Measurements from ENCODE around the gene PHOSPHO2. TPM values are rescaled to one million over a fixed set of nuclear protein-coding genes. Genes with fewer than 3 reads are reported as not detected.
A peak's percentile ranks its signal among the peaks of the same experiment; 100 is the strongest.

Gene PHOSPHO2
- polyA plus RNA-seq, 2 donors, result 1.1 to 1.2 TPM

DNA sequence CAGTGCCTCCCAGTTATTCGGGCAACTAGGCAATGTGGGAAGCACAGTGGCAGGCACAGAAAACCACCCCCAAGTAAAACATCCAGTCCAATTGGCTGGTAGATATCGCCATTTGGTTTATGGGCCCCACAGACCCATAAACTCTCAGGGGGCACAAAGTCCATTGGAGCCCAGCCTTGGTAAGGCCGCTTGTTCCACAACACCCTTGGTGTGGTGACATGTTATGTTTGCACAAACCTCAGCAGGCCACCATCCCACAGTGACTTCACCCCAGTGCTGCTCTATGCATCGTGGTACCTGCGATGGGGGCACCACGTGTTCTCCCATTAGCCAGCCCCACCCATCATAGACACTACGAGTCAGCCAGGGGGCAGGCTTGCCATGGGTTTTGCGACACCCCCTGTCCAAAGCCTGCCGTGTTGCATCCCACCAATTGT is 18.5 kb downstream of the PHOSPHO2 start:
- 89 to 97% methylated on average over 9 of the region's 9 CpGs for WGBS, 2 donors
- no peak overlapping the region for H3K4me3 ChIP-seq (ENCODE audit: low read depth in 1 of 2, low read length in 2 of 2)
- H3K27me3 ChIP-seq (ENCODE audit: control insufficient read depth in 1 of 2, insufficient read depth in 2 of 2, low read length in 2 of 2), result no peaks in the 10 kb centered on the region
- H3K4me1 ChIP-seq (ENCODE audit: control insufficient read depth in 2 of 2, insufficient read depth in 2 of 2, low read length in 1 of 2), result no peaks in the 10 kb centered on the region
- H3K36me3 ChIP-seq (ENCODE audit: control insufficient read depth in 2 of 2, insufficient read depth in 2 of 2, low read length in 1 of 2), result no peaks in the 10 kb centered on the region
- H3K9me3 ChIP-seq (ENCODE audit: control insufficient read depth in 2 of 2, insufficient read depth in 1 of 2, low read depth in 1 of 2, low read length in 1 of 2), result no peaks in the 10 kb centered on the region
- no peak overlapping the region for H3K27ac ChIP-seq (ENCODE audit: low read depth in 2 of 2, low read length in 1 of 2)

DNA sequence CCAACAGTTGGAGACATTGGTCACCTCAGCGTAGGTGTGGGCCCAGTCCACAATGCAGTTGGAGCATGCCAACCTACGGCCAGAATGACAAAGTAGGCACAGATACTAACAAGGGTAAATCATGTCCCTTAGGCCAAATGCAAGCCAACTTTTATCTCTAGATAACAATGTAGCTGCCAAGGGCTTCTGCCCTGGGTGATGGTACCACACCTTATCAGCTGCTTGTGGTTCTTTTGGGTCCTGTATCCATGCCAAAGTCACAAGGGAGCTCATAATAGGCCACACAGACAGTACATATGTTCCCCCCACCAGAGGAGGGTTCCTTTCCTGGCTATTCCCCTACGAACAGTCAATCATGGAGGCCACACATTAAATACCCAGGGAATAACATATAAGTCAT is 19.1 kb downstream of the PHOSPHO2 start:
- Histone ChIP-seq H3K36me3 (ENCODE audit: control insufficient read depth in 2 of 2, insufficient read depth in 2 of 2, low read length in 1 of 2) (no peaks in the 10 kb centered on the region), H3K4me1 (ENCODE audit: control insufficient read depth in 2 of 2, insufficient read depth in 2 of 2, low read length in 1 of 2) (no peaks in the 10 kb centered on the region), H3K9me3 (ENCODE audit: control insufficient read depth in 2 of 2, insufficient read depth in 1 of 2, low read depth in 1 of 2, low read length in 1 of 2) (no peaks in the 10 kb centered on the region), H3K4me3 (ENCODE audit: low read depth in 1 of 2, low read length in 2 of 2) (no peak overlapping the region), H3K27ac (ENCODE audit: low read depth in 2 of 2, low read length in 1 of 2) (no peak overlapping the region), H3K27me3 (ENCODE audit: control insufficient read depth in 1 of 2, insufficient read depth in 2 of 2, low read length in 2 of 2) (no peaks in the 10 kb centered on the region)
- 94 to 97% methylated on average over 3 of the region's 3 CpGs for WGBS, 2 donors

DNA sequence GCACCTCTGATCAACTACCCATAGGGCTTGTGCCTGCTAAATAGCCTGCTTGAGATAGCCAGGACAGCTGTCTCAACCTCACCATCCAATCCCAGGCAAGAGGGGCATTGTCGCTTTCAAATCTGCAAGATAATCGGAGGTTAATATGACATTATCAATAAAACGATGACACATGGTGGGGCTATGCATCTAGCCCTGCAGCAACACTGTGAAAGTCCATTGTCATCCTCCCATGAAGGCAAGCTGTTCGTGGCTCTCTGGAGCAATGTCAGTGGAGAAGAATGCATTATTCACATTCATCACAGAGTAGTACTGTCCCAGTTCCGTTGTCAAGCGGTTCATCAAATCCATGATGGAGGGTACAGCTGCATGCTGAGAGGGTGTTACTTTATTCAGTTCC is 20.4 kb downstream of the PHOSPHO2 start:
- Histone ChIP-seq H3K4me3 (ENCODE audit: low read depth in 1 of 2, low read length in 2 of 2) (no peak overlapping the region), H3K36me3 (ENCODE audit: control insufficient read depth in 2 of 2, insufficient read depth in 2 of 2, low read length in 1 of 2) (no peaks in the 10 kb centered on the region), H3K4me1 (ENCODE audit: control insufficient read depth in 2 of 2, insufficient read depth in 2 of 2, low read length in 1 of 2) (no peaks in the 10 kb centered on the region), H3K27me3 (ENCODE audit: control insufficient read depth in 1 of 2, insufficient read depth in 2 of 2, low read length in 2 of 2) (no peaks in the 10 kb centered on the region), H3K27ac (ENCODE audit: low read depth in 2 of 2, low read length in 1 of 2) (no peak overlapping the region), H3K9me3 (ENCODE audit: control insufficient read depth in 2 of 2, insufficient read depth in 1 of 2, low read depth in 1 of 2, low read length in 1 of 2) (no peaks in the 10 kb centered on the region)
- 82 to 83% methylated on average over 6 of the region's 6 CpGs for WGBS, 2 donors

DNA sequence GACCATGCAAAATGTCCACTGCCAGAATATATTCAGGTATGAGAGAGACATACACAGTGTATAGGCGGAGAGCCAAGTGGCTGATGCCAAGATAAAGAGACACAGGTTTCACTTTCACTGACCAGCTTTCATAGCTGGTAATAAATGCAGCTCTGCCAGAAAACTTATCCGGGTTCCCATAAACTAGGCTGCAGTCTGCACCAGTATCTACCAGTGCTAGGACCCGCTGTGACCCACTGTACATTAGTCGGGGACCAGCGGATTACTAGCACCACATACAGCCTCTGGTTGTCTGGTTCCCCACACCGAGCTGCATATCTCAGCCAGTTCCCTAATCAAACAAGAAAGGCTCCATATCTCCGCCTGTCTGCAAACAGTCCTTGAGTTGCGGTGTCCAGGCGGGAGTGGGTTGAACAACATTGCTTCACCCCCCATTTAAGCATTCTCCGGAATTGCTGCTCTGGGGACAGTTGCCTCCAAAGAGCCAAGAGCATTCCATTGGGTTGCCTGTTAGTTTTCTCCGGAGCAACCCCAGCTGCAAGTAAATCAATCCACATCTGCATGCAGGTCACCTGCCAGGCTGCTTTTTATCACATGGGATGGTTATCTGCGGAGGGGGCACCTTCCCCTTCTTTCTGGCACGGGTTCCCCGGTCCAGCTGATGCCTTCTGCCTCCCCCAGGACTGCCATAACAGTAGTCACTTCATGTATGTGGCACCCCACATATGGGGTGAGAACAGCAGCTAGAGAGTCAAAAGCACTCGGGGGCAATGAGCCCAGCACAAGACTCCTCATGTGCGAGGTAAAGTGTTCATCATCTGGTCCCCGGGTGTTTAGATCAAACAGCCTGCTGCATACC is 21.3 kb downstream of the PHOSPHO2 start:
- Histone ChIP-seq H3K4me3 (ENCODE audit: low read depth in 1 of 2, low read length in 2 of 2) (peak overlapping the region; percentile 24 to 56), H3K9me3 (ENCODE audit: control insufficient read depth in 2 of 2, insufficient read depth in 1 of 2, low read depth in 1 of 2, low read length in 1 of 2) (no peaks in the 10 kb centered on the region), H3K36me3 (ENCODE audit: control insufficient read depth in 2 of 2, insufficient read depth in 2 of 2, low read length in 1 of 2) (no peaks in the 10 kb centered on the region), H3K27ac (ENCODE audit: low read depth in 2 of 2, low read length in 1 of 2) (no peak overlapping the region), H3K4me1 (ENCODE audit: control insufficient read depth in 2 of 2, insufficient read depth in 2 of 2, low read length in 1 of 2) (no peaks in the 10 kb centered on the region), H3K27me3 (ENCODE audit: control insufficient read depth in 1 of 2, insufficient read depth in 2 of 2, low read length in 2 of 2) (no peaks in the 10 kb centered on the region)
- 30 to 31% methylated on average over 17 of the region's 17 CpGs for WGBS, 2 donors

DNA sequence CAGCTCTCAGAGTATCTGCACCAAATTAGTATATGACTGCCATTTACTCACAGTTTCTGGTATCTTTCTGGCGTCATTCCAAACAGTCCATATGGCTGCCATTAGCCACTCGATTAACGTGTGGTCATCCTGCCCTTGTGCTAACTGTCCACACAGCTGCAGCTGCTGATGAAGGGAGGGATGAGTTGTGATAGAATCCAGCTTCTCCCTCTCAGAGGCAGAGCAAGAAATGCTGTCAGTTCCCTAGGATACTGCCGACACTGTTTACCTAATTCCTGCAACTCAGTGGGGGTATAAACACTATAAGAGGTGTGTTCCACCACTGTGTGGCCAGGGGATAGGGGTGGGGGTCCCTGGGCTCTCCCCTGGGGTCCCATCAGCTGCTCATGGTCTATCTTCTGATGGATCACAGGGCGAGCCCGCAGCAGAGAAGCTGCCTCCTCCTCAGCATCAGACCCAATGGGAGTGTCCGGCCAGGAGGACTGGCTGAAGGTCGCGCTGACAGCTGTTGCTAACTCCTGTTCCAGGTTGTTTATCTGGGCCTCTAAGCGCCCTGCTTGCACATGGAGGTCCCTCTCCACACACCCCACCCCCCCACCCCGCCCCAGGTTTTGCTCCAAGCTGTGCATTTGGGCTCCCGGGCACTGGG is 22.1 kb downstream of the PHOSPHO2 start:
- WGBS, 2 donors, result 50 to 62% methylated on average over 12 of the region's 12 CpGs
- H3K4me1 ChIP-seq (ENCODE audit: control insufficient read depth in 2 of 2, insufficient read depth in 2 of 2, low read length in 1 of 2), result no peaks in the 10 kb centered on the region

DNA sequence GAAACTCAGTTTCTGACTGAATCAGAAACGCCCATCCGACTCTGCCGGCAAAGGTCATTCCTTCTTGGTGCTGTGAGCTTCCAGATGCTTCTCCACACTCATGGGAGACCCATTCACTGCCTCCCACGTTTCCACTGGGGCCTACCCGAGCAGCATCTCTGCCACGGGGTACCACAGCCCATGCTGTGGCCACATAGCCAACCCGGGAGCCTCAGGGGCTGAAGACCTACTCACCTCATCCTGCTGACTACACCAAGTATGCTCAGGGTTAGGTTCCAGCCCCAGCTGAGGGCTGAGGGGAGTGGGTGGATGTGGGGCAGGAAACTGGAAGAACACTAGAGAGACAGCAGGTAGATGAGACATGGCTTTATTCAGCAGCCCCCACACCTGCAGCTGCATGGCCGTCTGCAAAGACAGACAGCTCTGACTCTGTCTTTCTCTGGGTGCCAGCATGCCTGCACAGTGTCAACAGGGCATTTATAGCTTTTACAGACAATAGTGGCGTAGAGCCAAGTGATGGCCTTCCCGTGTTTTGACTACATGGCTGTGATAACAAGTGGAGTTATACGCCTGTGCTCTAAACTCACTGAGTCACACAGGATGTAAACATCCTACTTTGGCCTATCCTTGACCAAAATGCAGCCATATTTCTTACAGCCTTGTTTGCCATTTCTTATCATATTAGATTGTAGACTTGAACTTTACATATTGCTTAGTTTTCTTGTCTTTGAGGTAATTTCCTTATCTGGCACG is 22.8 kb downstream of the PHOSPHO2 start:
- no peaks in the 10 kb centered on the region for H3K36me3 ChIP-seq (ENCODE audit: control insufficient read depth in 2 of 2, insufficient read depth in 2 of 2, low read length in 1 of 2)
- H3K27me3 ChIP-seq (ENCODE audit: control insufficient read depth in 1 of 2, insufficient read depth in 2 of 2, low read length in 2 of 2), result no peaks in the 10 kb centered on the region
- H3K9me3 ChIP-seq (ENCODE audit: control insufficient read depth in 2 of 2, insufficient read depth in 1 of 2, low read depth in 1 of 2, low read length in 1 of 2), result no peaks in the 10 kb centered on the region
- H3K4me1 ChIP-seq (ENCODE audit: control insufficient read depth in 2 of 2, insufficient read depth in 2 of 2, low read length in 1 of 2), result no peaks in the 10 kb centered on the region
- H3K4me3 ChIP-seq (ENCODE audit: low read depth in 1 of 2, low read length in 2 of 2), result no peak overlapping the region
- no peak overlapping the region for H3K27ac ChIP-seq (ENCODE audit: low read depth in 2 of 2, low read length in 1 of 2)
- 65 to 73% methylated on average over 12 of the region's 12 CpGs for WGBS, 2 donors

More for the DNA sequence above, 22.1 kb downstream of the PHOSPHO2 start:
- Histone ChIP-seq H3K4me3 (ENCODE audit: low read depth in 1 of 2, low read length in 2 of 2) (no peak overlapping the region), H3K9me3 (ENCODE audit: control insufficient read depth in 2 of 2, insufficient read depth in 1 of 2, low read depth in 1 of 2, low read length in 1 of 2) (no peaks in the 10 kb centered on the region), H3K36me3 (ENCODE audit: control insufficient read depth in 2 of 2, insufficient read depth in 2 of 2, low read length in 1 of 2) (no peaks in the 10 kb centered on the region), H3K27ac (ENCODE audit: low read depth in 2 of 2, low read length in 1 of 2) (no peak overlapping the region), H3K27me3 (ENCODE audit: control insufficient read depth in 1 of 2, insufficient read depth in 2 of 2, low read length in 2 of 2) (no peaks in the 10 kb centered on the region)

DNA sequence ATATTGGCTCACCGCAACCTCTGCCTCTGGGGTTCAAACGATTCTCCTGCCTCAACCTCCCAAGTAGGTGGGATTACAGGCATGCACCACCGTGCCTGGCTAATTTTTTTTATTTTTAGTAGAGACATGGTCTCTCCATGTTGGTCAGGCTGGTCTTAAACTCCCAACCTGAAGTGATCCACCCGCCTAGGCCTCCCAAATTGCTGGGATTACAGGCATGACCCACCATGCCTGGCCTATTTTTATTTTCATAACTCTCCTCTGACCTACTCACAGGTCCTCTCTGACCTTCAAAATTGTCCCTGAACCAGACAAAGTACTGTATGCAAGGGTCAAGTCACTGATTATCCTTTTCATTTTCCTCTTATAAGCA is 23.4 kb downstream of the PHOSPHO2 start:
- 71 to 92% methylated on average over 4 of the region's 4 CpGs for WGBS, 2 donors

DNA sequence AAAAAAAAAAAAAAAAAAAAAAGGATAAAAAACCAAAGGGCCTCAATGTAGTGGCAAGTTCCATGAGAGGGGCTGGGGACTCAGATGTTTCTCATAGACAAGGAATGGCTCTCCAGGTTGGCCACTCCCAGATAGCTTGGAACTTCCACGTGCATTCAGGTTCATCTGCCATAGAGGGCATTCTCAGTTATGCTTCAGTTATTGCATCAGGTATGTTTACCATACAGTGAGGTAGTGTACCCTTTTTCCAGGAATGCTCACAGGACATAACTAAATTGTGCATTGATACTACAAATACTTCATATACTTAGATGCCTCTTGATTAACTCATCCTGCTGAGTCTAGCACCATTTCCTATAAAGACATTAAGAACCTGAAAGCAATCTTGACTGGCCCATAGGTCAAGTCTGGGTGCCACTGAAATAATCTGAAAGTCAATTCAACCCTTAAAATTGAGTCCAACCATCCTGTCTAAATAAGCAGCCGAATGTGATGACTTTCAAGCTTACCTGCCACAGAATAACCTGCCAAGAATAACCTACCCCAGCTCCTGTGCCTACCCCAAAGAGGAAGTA is 24.7 kb downstream of the PHOSPHO2 start:
- Histone ChIP-seq H3K27ac (ENCODE audit: low read depth in 2 of 2, low read length in 1 of 2) (no peak overlapping the region), H3K4me3 (ENCODE audit: low read depth in 1 of 2, low read length in 2 of 2) (no peak overlapping the region), H3K27me3 (ENCODE audit: control insufficient read depth in 1 of 2, insufficient read depth in 2 of 2, low read length in 2 of 2) (no peaks in the 10 kb centered on the region), H3K36me3 (ENCODE audit: control insufficient read depth in 2 of 2, insufficient read depth in 2 of 2, low read length in 1 of 2) (no peaks in the 10 kb centered on the region), H3K4me1 (ENCODE audit: control insufficient read depth in 2 of 2, insufficient read depth in 2 of 2, low read length in 1 of 2) (no peaks in the 10 kb centered on the region), H3K9me3 (ENCODE audit: control insufficient read depth in 2 of 2, insufficient read depth in 1 of 2, low read depth in 1 of 2, low read length in 1 of 2) (no peaks in the 10 kb centered on the region)
- 79 to 82% methylated on average over 2 of the region's 2 CpGs for WGBS, 2 donors

More for the DNA sequence above, 23.4 kb downstream of the PHOSPHO2 start:
- Histone ChIP-seq H3K27ac (ENCODE audit: low read depth in 2 of 2, low read length in 1 of 2) (no peak overlapping the region), H3K4me3 (ENCODE audit: low read depth in 1 of 2, low read length in 2 of 2) (no peak overlapping the region), H3K4me1 (ENCODE audit: control insufficient read depth in 2 of 2, insufficient read depth in 2 of 2, low read length in 1 of 2) (no peaks in the 10 kb centered on the region), H3K36me3 (ENCODE audit: control insufficient read depth in 2 of 2, insufficient read depth in 2 of 2, low read length in 1 of 2) (no peaks in the 10 kb centered on the region), H3K9me3 (ENCODE audit: control insufficient read depth in 2 of 2, insufficient read depth in 1 of 2, low read depth in 1 of 2, low read length in 1 of 2) (no peaks in the 10 kb centered on the region), H3K27me3 (ENCODE audit: control insufficient read depth in 1 of 2, insufficient read depth in 2 of 2, low read length in 2 of 2) (no peaks in the 10 kb centered on the region)

DNA sequence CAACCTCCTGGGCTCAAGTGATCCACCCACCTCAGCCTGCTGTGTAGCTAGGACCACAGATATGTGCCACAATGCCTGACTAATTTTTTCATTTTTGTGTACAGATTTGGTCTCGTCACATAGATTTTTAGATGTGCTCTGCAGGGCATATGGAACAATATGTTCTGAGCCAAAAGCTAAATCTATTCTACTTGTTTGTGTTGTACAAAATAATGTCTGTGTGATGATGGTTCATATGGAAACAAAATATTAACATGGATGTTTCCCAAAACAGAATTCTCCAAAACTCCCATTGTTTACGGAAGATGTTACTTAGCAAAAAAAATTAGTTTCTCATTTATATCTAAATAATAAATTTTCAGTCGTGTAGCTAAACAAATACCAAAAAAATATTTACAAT is 26.7 kb downstream of the PHOSPHO2 start:
- WGBS, 2 donors, result 52 to 68% methylated on average over 3 of the region's 3 CpGs
- no peaks in the 10 kb centered on the region for H3K36me3 ChIP-seq (ENCODE audit: control insufficient read depth in 2 of 2, insufficient read depth in 2 of 2, low read length in 1 of 2)
- no peak overlapping the region for H3K4me3 ChIP-seq (ENCODE audit: low read depth in 1 of 2, low read length in 2 of 2)
- no peaks in the 10 kb centered on the region for H3K4me1 ChIP-seq (ENCODE audit: control insufficient read depth in 2 of 2, insufficient read depth in 2 of 2, low read length in 1 of 2)
- H3K27me3 ChIP-seq (ENCODE audit: control insufficient read depth in 1 of 2, insufficient read depth in 2 of 2, low read length in 2 of 2), result no peaks in the 10 kb centered on the region
- H3K9me3 ChIP-seq (ENCODE audit: control insufficient read depth in 2 of 2, insufficient read depth in 1 of 2, low read depth in 1 of 2, low read length in 1 of 2), result no peaks in the 10 kb centered on the region
- no peak overlapping the region for H3K27ac ChIP-seq (ENCODE audit: low read depth in 2 of 2, low read length in 1 of 2)

Data from esophagus (tissue), 2 donors.